H4 (cell line): ENCODE results near the gene LUZP4. TPM values are rescaled to one million over a fixed set of nuclear protein-coding genes. Genes with fewer than 3 reads are reported as not detected.
A peak's percentile ranks its signal among the peaks of the same experiment; 100 is the strongest.
"Not testable (repeated sequence)": the region's sequence is repeated elsewhere in the genome, so short reads cannot be mapped to it uniquely, and the experiment has no call there.

ENCODE experiments used
- DNase-seq: peaks from one replicate; pipeline ENCODE4 v3.0.0-alpha.2; 2015; ENCODE audit warnings: low spot score
- total RNA-seq: library from RNA; depleted of rRNA; stranded (reverse); fragments of >200 nt; shearing (Covaris generic); gene quantifications from 2 replicates; pipeline ENCODE4 v1.2.3, GENCODE V29; 2014; rRNA removed

LUZP4 gene
- total RNA-seq, 1 experiment from 2014 or later: not detected

DNA sequence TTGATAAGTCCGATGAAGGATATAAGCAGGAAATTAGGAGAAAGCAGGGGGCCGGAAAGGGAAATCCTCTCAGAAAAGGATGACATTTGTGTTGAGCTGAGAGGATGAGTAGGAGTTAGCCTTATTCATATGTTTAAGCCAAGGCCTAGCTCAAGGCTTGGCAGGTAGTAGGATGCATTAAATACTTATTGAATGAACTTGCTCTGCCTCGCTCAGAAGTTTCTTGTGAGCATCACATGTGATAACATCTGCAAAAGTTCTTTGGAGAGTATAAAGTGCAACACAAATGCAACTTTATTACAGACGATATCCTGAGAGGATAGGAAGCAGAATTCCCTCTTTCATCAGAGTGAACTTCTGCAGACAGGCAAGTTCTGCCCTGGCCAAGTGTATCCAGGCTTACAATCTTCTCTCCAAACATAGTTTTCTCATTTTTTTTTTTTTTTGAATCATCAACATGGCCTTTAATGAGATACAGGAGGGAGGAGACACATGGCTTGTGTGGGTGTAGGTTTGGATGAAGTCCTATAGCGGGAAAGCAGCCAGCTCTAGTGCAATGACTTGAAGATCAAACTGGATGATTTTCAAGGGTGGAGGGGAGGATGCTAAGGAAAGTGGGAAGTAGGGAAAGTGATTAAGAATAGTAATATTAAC, 48.1 kb downstream of the LUZP4 start:
- DNase-seq: no peak

DNA sequence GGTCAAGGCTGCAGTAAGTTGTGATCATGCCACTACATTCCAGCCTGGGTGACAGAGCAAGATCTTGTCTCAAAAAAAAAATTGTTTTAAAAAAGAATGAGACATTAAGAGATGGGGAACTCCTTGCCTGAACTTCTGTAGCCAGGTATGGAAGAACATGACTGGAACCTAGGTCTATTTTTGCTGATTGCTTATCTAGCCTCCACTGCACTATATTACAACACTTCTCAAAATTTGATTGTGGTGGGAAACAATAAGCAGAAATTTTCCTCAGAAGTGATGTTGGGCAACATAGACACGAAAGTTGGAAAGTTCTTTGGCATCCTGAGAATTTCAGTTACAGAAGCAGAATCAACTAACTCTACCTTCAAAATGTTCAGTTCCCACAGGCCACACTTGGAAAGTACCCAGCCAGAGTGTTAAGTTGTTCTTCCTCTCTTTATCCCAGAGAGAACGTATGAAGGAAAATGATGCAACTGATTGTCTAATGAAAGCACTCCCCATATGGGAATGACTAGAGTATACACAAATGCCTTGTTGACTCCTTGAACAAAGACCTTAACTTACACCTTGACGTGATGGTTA, 50.0 kb downstream of the LUZP4 start:
- DNase-seq: no peak

DNA sequence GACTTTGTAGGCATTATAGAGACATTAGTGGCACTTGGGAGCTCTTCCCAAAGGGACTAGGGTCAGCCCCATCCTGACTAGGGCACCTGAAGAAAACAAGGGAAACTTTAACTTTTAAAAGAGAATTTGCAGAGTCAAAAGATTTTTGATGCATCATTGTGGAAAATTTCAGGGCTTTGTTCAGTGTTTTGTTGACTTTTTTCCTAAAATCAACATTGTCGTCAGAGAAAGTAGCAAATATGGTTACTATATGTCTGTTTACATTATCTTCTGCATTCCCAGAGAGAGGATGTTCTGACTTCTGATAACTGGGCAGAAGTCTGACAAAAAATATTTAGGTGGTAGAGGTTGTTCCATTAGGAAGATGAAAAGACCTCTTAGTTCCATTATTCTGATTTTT, 51.9 kb downstream of the LUZP4 start:
- DNase-seq: no peak

GRCh38 chrX:115344885-115345614, 55.5 kb downstream of the LUZP4 start:
- DNase-seq: peak; percentile 94

DNA sequence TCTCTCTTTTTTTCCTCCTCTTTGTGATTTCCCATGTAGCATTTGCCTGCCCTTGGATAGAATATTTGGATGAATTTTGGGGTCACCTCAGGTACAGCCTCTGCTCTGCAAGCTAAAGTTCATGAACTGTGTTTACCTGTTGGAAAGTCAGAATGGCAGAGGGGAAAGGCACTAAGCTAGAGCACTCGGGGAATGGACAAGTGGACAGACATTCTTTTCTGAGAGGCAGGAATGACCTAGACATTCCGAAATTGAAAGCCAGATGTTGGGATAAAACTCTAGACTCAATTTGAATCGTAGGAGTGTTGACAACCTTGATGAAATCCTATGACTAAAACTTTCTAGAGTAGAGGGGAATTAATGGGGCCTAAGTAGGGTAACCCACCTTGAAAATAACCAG, 56.1 kb downstream of the LUZP4 start:
- DNase-seq: no peak

- not testable (repeated sequence) for DNase-seq
Measured at GRCh38 chrX:115346738-115347137, 57.2 kb downstream of the LUZP4 start.

GRCh38 chrX:115348446-115349225, 59.1 kb downstream of the LUZP4 start:
- DNase-seq: no peak

GRCh38 chrX:115350711-115351381, 61.3 kb downstream of the LUZP4 start:
- no peak for DNase-seq

- no peak for DNase-seq
Measured at GRCh38 chrX:115356369-115356768, 66.9 kb downstream of the LUZP4 start.

Other genes starting within 250 kb of the LUZP4 start
- gene RBMXL3, start 100.3 kb upstream of the LUZP4 start, total RNA-seq: not detected in 2 replicates
- gene LRCH2, start 55.6 kb upstream of the LUZP4 start, total RNA-seq: 4.5 and 6.2 TPM in 2 replicates